ENCODE measurements around the gene FOXK2.
A peak's percentile ranks its signal among the peaks of the same experiment; 100 is the strongest.

FOXK2 gene

DNA sequence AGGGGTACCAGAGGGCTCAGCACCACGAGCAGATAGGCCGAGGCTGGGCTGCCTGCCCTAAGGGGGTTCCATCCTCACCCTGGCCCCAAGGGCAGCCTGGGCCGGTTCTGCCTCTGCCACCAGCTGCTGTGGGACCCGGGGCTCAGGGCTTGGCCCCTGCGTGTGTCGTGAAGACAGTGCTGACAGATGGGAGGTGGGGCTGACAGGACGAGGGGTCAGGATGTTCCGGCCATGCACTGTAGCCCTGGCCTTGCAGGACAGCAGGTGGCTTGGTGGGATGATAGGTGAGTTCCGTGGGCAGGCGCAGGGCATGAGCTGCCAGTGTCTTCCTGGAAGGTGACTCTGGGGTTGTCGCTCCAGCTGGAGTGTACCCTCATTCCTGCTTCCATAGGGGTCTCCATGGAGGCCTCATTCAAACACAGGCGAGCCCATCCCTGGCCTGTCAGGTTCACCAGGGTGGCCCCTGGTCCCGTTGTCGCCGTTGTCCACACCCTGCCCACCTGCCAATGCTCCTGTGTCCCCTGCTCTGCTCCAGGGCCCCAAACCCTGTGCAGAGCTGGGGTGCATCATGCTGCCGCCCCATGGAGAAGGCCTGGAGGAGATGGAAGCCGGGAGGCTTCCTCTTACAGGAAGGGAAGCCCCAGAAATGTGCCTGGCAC, 71.5 kb downstream of the FOXK2 start:
- Histone ChIP-seq H3K4me1 (ENCODE audit: control insufficient read depth, low read depth, low read length) (peaks cover 2% of the 10 kb centered on the region), H3K9ac (ENCODE audit: low read length) (no peak overlapping the region), H3K4me3 (ENCODE audit: low read length) (no peak overlapping the region), H3K4ac (ENCODE audit: low read depth, low read length) (no peak overlapping the region), H2BK5ac (ENCODE audit: low read length) (no peak overlapping the region), H4K5ac (ENCODE audit: low read length) (no peak overlapping the region), H3K79me2 (ENCODE audit: control insufficient read depth, insufficient read depth, low read length) (peaks cover 4% of the 10 kb centered on the region), H3K79me1 (ENCODE audit: low read length) (peaks cover 6% of the 10 kb centered on the region), H3K23ac (ENCODE audit: low read length) (no peak overlapping the region), H3K56ac (ENCODE audit: low read length) (no peak overlapping the region), H2AK5ac (ENCODE audit: low read length) (no peak overlapping the region), H2BK15ac (replicated peaks; ENCODE audit: low read depth) (no peak overlapping the region), H3K27ac (ENCODE audit: low read depth, low read length) (no peak overlapping the region), H4K8ac (ENCODE audit: low read depth, low read length) (no peak overlapping the region), H3K18ac (ENCODE audit: low read length) (no peak overlapping the region), H3K27me3 (ENCODE audit: insufficient read depth, low read length, poor library complexity) (no peaks in the 10 kb centered on the region), H3K4me2 (ENCODE audit: low read length) (no peak overlapping the region), H3K36me3 (ENCODE audit: control insufficient read depth, insufficient read depth, low read length) (peaks cover 10% of the 10 kb centered on the region), H2BK120ac (ENCODE audit: low read depth, low read length) (no peak overlapping the region)
- no CpG with 5 or more reads among the region's 17 CpGs for WGBS (ENCODE audit: extremely low coverage, insufficient coverage, low lambda C conversion rate)
- DNase-seq: no peak

DNA sequence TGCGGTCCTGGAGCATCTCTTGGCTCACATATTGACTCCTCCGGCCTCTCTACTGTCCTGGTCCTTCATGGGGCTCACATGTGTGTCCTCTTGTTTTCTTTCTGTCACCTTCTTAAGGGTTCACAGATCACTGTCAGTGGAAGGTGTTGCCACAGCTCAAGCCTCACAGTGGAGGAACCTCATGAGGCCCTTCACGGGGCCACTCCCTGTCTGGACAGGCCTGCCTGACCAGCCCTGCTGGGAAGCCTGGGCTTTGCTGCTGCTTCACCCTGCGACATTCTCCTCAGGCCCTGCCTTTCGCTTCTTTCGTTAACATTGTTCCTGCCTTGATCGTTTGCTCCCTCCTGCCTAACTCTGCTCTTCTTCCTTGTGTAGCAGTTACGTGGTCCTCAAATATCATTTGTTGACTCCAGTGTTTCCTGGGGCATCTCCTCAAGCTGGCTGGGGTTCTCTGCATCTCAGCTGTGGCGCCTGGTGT, 72.8 kb downstream of the FOXK2 start:
- peaks cover 7% of the 10 kb centered on the region for H3K36me3 ChIP-seq (ENCODE audit: control insufficient read depth, insufficient read depth, low read length)
- DNase-seq: no peak
- no peak overlapping the region for H2BK5ac ChIP-seq (ENCODE audit: low read length)
- no peak overlapping the region for H3K9ac ChIP-seq (ENCODE audit: low read length)
- H3K18ac ChIP-seq (ENCODE audit: low read length): no peak overlapping the region
- peaks cover 6% of the 10 kb centered on the region for H3K79me1 ChIP-seq (ENCODE audit: low read length)
- no peak overlapping the region for H4K5ac ChIP-seq (ENCODE audit: low read length)
- H3K4me2 ChIP-seq (ENCODE audit: low read length): no peak overlapping the region
- H4K8ac ChIP-seq (ENCODE audit: low read depth, low read length): no peak overlapping the region
- H3K23ac ChIP-seq (ENCODE audit: low read length): no peak overlapping the region
- no peak overlapping the region for H2BK120ac ChIP-seq (ENCODE audit: low read depth, low read length)
- no peak overlapping the region for H2BK15ac ChIP-seq (replicated peaks; ENCODE audit: low read depth)
- no peak overlapping the region for H3K4ac ChIP-seq (ENCODE audit: low read depth, low read length)
- no peak overlapping the region for H2AK5ac ChIP-seq (ENCODE audit: low read length)
- H3K4me1 ChIP-seq (ENCODE audit: control insufficient read depth, low read depth, low read length): peaks cover 2% of the 10 kb centered on the region
- no peak overlapping the region for H3K27ac ChIP-seq (ENCODE audit: low read depth, low read length)
- no peaks in the 10 kb centered on the region for H3K27me3 ChIP-seq (ENCODE audit: insufficient read depth, low read length, poor library complexity)
- no peak overlapping the region for H3K56ac ChIP-seq (ENCODE audit: low read length)
- WGBS (ENCODE audit: extremely low coverage, insufficient coverage, low lambda C conversion rate): no CpG with 5 or more reads among the region's 9 CpGs
- peaks cover 4% of the 10 kb centered on the region for H3K79me2 ChIP-seq (ENCODE audit: control insufficient read depth, insufficient read depth, low read length)
- no peak overlapping the region for H3K4me3 ChIP-seq (ENCODE audit: low read length)

DNA sequence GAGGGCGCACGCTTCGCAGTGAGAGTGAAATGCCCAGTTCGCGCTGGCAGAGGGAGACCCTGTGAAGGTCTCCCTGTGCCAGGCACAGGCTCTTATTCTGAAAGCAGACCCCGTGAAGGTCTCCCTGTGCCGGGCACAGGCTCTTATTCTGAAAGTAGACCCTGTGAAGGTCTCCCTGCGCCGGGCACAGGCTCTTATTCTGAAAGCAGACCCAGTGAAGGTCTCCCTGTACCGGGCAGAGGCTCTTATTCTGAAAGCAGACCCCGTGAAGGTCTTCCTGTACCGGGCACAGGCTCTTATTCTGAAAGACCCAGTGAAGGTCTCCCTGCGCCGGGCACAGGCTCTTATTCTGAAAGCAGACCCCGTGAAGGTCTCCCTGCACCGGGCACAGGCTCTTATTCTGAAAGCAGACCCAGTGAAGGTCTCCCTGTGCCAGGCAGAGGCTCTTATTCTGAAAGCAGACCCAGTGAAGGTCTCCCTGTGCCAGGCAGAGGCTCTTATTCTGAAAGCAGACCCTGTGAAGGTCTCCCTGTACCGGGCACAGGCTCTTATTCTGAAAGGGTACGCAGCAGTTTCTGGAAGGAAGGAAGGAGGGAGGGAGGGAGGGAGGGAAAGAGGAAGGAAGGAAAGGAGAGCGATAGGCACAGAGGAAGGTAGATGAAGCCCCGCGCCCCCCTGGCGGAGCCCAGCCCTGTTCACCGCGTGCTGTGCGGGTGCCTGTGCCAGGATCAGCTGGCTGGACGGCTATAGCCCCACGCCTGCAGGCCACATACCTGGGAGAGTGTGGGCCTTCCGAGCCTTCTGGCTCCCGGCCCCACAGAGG, 73.4 kb downstream of the FOXK2 start:
- no CpG with 5 or more reads among the region's 29 CpGs for WGBS (ENCODE audit: extremely low coverage, insufficient coverage, low lambda C conversion rate)

DNA sequence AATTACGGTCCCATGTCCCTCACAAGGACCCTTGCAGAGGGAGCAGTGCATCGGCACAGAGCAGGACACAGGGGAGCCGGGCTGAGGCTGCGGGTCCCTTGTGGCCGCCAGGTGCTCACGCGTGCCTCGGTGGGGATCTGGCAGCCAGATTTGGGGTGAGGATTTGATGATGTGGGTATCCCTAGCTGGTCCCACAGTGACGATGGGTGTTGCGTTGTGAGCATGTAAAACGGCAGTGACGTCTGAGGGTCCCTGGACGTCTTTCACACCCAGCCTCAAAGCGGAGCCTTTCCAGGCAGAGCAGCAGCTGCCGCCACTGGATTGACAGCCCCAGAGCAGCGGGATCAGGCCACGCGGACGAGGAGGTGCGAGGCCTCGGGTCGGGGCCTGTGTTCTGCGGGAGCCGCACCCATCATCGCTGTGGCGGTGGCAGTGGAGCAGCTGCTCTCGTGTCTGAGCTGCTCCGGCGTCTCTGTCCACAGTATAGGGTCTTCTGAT, 74.1 kb downstream of the FOXK2 start:
- Histone ChIP-seq H3K56ac (ENCODE audit: low read length) (peak overlapping the region; percentile 81), H2BK5ac (ENCODE audit: low read length) (peak overlapping the region; percentile 55), H3K79me1 (ENCODE audit: low read length) (peaks cover 6% of the 10 kb centered on the region), H3K4ac (ENCODE audit: low read depth, low read length) (no peak overlapping the region), H2BK120ac (ENCODE audit: low read depth, low read length) (no peak overlapping the region), H3K4me2 (ENCODE audit: low read length) (peak overlapping the region; percentile 46), H3K27me3 (ENCODE audit: insufficient read depth, low read length, poor library complexity) (no peaks in the 10 kb centered on the region), H4K5ac (ENCODE audit: low read length) (no peak overlapping the region), H2AK5ac (ENCODE audit: low read length) (no peak overlapping the region), H3K4me3 (ENCODE audit: low read length) (no peak overlapping the region), H3K36me3 (ENCODE audit: control insufficient read depth, insufficient read depth, low read length) (peaks cover 1% of the 10 kb centered on the region), H4K8ac (ENCODE audit: low read depth, low read length) (no peak overlapping the region), H3K9ac (ENCODE audit: low read length) (peak overlapping the region; percentile 67), H3K18ac (ENCODE audit: low read length) (peak overlapping the region; percentile 34), H3K23ac (ENCODE audit: low read length) (no peak overlapping the region), H3K79me2 (ENCODE audit: control insufficient read depth, insufficient read depth, low read length) (peaks cover 4% of the 10 kb centered on the region), H2BK15ac (replicated peaks; ENCODE audit: low read depth) (no peak overlapping the region), H3K4me1 (ENCODE audit: control insufficient read depth, low read depth, low read length) (peaks cover 2% of the 10 kb centered on the region), H3K27ac (ENCODE audit: low read depth, low read length) (peak overlapping the region; percentile 61)
- WGBS (ENCODE audit: extremely low coverage, insufficient coverage, low lambda C conversion rate): no CpG with 5 or more reads among the region's 29 CpGs
- DNase-seq: no peak

More for the DNA sequence above, 73.4 kb downstream of the FOXK2 start:
- H3K36me3 ChIP-seq (ENCODE audit: control insufficient read depth, insufficient read depth, low read length): peaks cover 2% of the 10 kb centered on the region
- H2AK5ac ChIP-seq (ENCODE audit: low read length): no peak overlapping the region
- H4K5ac ChIP-seq (ENCODE audit: low read length): no peak overlapping the region
- H3K4me3 ChIP-seq (ENCODE audit: low read length): no peak overlapping the region
- no peak overlapping the region for H3K4ac ChIP-seq (ENCODE audit: low read depth, low read length)
- peaks cover 2% of the 10 kb centered on the region for H3K4me1 ChIP-seq (ENCODE audit: control insufficient read depth, low read depth, low read length)
- peak overlapping the region; percentile 61 for H3K27ac ChIP-seq (ENCODE audit: low read depth, low read length)
- no peak overlapping the region for H2BK120ac ChIP-seq (ENCODE audit: low read depth, low read length)
- H4K8ac ChIP-seq (ENCODE audit: low read depth, low read length): no peak overlapping the region
- H3K27me3 ChIP-seq (ENCODE audit: insufficient read depth, low read length, poor library complexity): no peaks in the 10 kb centered on the region
- peaks cover 6% of the 10 kb centered on the region for H3K79me1 ChIP-seq (ENCODE audit: low read length)
- peak overlapping the region; percentile 46 for H3K4me2 ChIP-seq (ENCODE audit: low read length)
- H2BK5ac ChIP-seq (ENCODE audit: low read length): no peak overlapping the region
- H3K23ac ChIP-seq (ENCODE audit: low read length): no peak overlapping the region
- no peak overlapping the region for H2BK15ac ChIP-seq (replicated peaks; ENCODE audit: low read depth)
- DNase-seq: peak; percentile 90
- H3K79me2 ChIP-seq (ENCODE audit: control insufficient read depth, insufficient read depth, low read length): peaks cover 4% of the 10 kb centered on the region
- H3K56ac ChIP-seq (ENCODE audit: low read length): peak overlapping the region; percentile 81
- peak overlapping the region; percentile 34 for H3K18ac ChIP-seq (ENCODE audit: low read length)
- peak overlapping the region; percentile 67 for H3K9ac ChIP-seq (ENCODE audit: low read length)

DNA sequence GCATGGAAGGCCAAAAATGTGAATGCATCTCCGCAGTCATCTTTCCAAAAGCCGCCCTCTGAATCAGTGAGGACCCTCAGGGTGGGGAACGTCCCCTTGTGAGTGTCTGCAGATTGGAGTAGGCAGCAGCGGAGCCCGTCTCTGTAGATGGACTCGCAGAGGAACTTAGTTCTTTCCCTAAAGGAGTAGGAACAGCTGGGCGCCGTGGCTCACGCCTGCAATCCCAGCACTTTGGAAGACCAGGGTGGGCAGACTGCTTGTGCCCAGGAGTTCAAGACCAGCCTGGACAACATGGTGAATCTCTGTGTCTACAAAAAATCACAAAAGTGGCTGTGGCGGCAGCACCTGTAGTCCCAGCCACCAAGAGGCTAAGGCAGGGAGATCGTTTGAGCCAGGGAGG, 75.0 kb downstream of the FOXK2 start:
- no peak overlapping the region for H3K18ac ChIP-seq (ENCODE audit: low read length)
- peaks cover 6% of the 10 kb centered on the region for H3K79me1 ChIP-seq (ENCODE audit: low read length)
- no peak overlapping the region for H3K56ac ChIP-seq (ENCODE audit: low read length)
- H3K9ac ChIP-seq (ENCODE audit: low read length): no peak overlapping the region
- no peak overlapping the region for H3K4me3 ChIP-seq (ENCODE audit: low read length)
- no peak overlapping the region for H3K4me2 ChIP-seq (ENCODE audit: low read length)
- DNase-seq: no peak
- no peak overlapping the region for H4K8ac ChIP-seq (ENCODE audit: low read depth, low read length)
- no peak overlapping the region for H3K23ac ChIP-seq (ENCODE audit: low read length)
- H3K4ac ChIP-seq (ENCODE audit: low read depth, low read length): no peak overlapping the region
- no peaks in the 10 kb centered on the region for H3K27me3 ChIP-seq (ENCODE audit: insufficient read depth, low read length, poor library complexity)
- H2BK120ac ChIP-seq (ENCODE audit: low read depth, low read length): no peak overlapping the region
- H3K36me3 ChIP-seq (ENCODE audit: control insufficient read depth, insufficient read depth, low read length): peaks cover 1% of the 10 kb centered on the region
- H2BK15ac ChIP-seq (replicated peaks; ENCODE audit: low read depth): no peak overlapping the region
- H2BK5ac ChIP-seq (ENCODE audit: low read length): no peak overlapping the region
- H3K27ac ChIP-seq (ENCODE audit: low read depth, low read length): no peak overlapping the region
- H4K5ac ChIP-seq (ENCODE audit: low read length): no peak overlapping the region
- H2AK5ac ChIP-seq (ENCODE audit: low read length): no peak overlapping the region
- no CpG with 5 or more reads among the region's 11 CpGs for WGBS (ENCODE audit: extremely low coverage, insufficient coverage, low lambda C conversion rate)
- H3K4me1 ChIP-seq (ENCODE audit: control insufficient read depth, low read depth, low read length): peaks cover 2% of the 10 kb centered on the region
- H3K79me2 ChIP-seq (ENCODE audit: control insufficient read depth, insufficient read depth, low read length): peaks cover 4% of the 10 kb centered on the region

All from mesendoderm (in vitro differentiated cells).